GM23338 (cell line): ENCODE data around the gene NCKAP1.

Source experiments
- CTCF ChIP-seq, 2 experiments: fragments of 200-600 bp in 1 of 2; sonication (generic) in 1 of 2; conservative IDR thresholded peaks; 2 replicates each; pipeline versions ENCODE4 v1.5.1 to v1.6.1; 2016 to 2017; ENCODE audit warnings: antibody characterized with exemption in 2 of 2, low read depth in 2 of 2, mild to moderate bottlenecking in 2 of 2, moderate library complexity in 1 of 2
- POLR2AphosphoS5 ChIP-seq: IDR thresholded peaks from 2 replicates; pipeline ENCODE4 v1.6.1; 2016; ENCODE audit warnings: antibody characterized with exemption, low read depth
- TF ChIP-seq, protein P1 (sequence below): IDR thresholded peaks from one replicate; pipeline ENCODE4 v1.6.1; 2018; ENCODE audit warnings: antibody characterized with exemption; ENCODE audit not compliant: unreplicated experiment

- TF ChIP-seq CTCF (conservative IDR thresholded peaks at IDR 0.05; ENCODE audit: low read depth in 2 of 2) = no peak
- no peak for TF ChIP-seq POLR2AphosphoS5
- TF ChIP-seq, protein P1, sequence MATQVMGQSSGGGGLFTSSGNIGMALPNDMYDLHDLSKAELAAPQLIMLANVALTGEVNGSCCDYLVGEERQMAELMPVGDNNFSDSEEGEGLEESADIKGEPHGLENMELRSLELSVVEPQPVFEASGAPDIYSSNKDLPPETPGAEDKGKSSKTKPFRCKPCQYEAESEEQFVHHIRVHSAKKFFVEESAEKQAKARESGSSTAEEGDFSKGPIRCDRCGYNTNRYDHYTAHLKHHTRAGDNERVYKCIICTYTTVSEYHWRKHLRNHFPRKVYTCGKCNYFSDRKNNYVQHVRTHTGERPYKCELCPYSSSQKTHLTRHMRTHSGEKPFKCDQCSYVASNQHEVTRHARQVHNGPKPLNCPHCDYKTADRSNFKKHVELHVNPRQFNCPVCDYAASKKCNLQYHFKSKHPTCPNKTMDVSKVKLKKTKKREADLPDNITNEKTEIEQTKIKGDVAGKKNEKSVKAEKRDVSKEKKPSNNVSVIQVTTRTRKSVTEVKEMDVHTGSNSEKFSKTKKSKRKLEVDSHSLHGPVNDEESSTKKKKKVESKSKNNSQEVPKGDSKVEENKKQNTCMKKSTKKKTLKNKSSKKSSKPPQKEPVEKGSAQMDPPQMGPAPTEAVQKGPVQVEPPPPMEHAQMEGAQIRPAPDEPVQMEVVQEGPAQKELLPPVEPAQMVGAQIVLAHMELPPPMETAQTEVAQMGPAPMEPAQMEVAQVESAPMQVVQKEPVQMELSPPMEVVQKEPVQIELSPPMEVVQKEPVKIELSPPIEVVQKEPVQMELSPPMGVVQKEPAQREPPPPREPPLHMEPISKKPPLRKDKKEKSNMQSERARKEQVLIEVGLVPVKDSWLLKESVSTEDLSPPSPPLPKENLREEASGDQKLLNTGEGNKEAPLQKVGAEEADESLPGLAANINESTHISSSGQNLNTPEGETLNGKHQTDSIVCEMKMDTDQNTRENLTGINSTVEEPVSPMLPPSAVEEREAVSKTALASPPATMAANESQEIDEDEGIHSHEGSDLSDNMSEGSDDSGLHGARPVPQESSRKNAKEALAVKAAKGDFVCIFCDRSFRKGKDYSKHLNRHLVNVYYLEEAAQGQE = no peak
Observed at GRCh38 chr2:182941919-182942318, 96.3 kb downstream of the NCKAP1 start.
